Limb (tissue), 2 donors: ENCODE data around the gene DIP2C.
"Not testable (repeated sequence)": the region's sequence is repeated elsewhere in the genome, so short reads cannot be mapped to it uniquely, and the experiment has no call there.

Experiments
- DNase-seq, 2 donors: peaks; one replicate each; pipeline ENCODE4 v3.0.0-alpha.2; 2016; ENCODE audit errors: extremely low spot score in 2 of 2

DIP2C gene

DNA sequence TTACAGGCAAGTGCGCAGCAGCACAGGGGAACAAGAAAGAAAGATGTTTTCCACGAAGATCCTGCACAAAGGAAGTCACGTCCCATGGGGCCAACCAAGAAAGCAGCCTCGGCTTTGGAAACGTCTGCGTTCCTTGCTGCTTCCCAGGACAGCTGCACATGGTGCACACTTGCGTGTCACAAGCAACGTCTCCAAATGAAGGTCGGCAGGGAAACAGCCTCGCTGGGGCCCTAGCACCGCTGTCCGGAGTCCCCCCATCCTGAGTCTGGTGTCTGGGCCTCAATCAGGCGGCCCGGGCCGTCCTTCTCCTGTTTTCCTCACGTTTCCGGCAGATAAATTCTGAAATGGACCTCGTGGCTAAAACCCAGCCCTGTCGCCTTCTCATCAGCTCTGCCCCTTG lies 206.2 kb downstream of the DIP2C start:
- DNase-seq: no peak

DNA sequence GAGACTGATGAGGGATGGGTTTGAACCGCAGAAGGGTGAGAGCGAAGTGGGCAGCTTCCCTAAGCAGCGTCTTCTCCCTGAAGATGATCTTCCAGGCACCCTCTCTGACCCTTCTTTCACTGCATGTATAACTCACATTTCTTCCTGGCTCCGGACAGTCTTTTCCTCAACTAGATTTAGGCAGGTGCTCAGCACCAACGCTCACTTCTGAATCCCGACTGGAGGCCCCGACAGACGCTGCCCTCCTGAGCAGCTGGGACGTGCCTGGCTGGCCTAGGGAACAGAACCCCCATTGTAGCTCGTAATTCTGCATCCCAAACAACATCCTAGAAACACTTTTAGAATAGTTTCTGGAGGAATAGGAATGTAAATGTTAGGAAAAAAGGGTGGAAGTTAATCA lies 206.6 kb downstream of the DIP2C start:
- no peak for DNase-seq

DNA sequence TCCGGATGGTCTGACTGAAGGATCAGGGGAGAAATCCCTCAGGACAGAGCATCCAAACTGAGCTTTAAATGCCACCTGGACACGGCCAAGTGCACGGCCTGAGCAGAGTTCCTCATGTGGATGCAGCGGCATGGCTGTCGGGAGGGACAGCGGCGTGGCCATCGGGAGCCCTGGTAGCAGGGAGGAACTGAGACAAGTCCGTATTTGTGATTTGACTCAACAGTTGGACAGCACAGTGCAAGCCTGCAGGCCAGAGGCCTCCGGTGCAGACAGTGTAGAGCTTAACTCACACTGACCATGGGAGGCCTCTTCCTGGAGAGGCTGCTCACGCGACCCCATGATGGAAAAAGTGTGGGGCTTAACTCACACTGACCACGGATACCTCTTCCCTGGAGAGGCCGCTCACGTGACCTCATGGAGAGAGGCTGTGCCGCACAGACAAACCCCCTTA lies 207.4 kb downstream of the DIP2C start:
- DNase-seq: no peak

DNA sequence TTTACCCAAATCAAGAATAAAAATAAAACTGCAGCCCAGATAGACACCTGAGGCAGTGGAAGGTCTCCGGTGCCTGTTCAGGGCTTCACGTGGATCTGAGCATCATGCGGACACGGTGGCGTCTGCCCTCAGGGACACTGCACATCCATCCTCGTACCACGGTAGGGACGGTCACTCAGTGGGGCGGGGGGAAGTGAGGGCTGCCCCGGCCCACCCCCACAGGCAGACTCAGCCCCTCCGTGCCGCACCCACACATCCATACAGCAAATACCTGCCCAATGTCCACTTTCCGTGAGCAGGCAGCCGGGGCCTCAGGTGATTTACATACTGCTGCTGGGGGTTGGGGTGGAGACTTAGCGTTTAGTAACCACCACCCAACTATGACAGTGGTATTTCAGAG lies 207.8 kb downstream of the DIP2C start:
- no peak for DNase-seq

DNA sequence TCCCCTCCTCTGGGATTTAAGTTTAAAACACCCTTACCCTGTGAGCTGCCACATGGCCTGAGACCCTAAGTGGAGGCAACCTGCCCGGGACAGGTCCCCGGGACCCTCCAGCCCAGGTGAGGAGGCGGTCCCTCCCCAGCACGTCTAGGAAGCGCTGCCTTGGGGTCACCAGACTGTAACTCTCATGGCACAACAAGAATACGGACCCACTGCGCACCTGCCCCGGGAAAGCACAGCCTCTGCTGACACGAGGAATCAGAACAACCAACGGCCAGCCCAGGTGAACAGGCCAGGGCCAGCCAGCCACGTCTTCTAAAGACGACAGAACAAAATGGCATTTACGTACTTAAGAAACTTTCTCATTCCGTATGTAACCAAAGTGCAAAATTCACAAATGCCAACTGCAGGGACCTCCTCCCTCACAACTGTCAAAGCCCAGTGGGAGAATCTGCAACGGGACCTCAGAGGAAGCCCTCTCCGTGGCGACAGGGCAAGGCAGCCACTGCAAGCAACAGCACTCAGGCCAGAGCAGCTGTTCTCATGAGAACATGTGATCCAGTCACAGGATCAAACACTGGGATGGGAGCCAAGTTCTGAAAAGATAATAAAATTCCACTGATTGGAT lies 208.4 kb downstream of the DIP2C start:
- peak in 1 of 2 donors; percentile 28 for DNase-seq

DNA sequence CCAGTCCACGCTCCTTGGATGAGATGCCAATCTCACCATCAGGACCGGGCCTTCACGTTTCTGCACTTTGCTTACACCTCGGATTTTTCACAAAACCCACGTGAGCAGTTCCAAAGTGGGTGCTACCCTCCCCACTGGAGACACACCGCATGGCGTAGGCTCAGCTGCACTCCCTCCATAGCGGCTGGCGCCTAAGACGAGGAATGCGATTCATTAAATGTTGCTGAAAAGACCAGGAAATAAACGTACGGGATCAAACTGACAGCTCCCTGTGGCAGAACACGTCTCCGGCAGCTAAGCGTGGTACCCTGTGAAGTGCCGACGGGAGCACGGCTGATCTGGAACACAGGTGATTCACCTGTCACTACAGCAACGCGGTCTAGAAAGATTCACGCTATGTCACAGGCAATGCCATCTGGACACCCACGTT lies 209.0 kb downstream of the DIP2C start:
- no peak for DNase-seq

DNA sequence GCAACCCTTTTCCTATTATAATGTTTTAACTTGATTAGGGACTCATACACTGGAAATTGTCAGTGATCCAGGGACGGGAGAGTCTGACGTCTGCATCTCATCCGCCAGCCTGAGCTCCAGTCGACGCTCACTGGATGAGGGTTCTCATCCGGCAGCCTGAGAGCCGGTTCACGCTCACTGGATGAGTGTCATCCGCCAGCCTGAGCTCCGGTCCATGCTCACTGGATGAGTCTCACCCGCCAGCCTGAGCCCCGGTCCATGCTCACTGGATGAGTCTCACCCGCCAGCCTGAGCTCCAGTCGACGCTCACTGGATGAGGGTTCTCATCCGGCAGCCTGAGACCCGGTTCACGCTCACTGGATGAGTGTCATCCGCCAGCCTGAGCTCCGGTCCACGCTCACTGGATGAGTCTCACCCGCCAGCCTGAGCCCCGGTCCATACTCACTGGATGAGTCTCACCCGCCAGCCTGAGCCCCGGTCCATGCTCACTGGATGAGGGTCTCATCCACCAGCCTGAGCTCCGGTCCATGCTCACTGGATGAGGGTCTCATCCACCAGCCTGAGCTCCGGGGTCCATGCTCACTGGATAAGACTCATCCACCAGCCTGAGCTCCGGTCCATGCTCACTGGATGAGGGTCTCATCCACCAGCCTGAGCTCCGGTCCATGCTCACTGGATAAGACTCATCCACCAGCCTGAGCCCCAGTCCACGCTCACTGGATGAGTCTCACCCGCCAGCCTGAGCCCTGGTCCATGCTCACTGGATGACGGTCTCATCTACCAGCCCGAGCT lies 209.6 kb downstream of the DIP2C start:
- not testable (repeated sequence) for DNase-seq

DNA sequence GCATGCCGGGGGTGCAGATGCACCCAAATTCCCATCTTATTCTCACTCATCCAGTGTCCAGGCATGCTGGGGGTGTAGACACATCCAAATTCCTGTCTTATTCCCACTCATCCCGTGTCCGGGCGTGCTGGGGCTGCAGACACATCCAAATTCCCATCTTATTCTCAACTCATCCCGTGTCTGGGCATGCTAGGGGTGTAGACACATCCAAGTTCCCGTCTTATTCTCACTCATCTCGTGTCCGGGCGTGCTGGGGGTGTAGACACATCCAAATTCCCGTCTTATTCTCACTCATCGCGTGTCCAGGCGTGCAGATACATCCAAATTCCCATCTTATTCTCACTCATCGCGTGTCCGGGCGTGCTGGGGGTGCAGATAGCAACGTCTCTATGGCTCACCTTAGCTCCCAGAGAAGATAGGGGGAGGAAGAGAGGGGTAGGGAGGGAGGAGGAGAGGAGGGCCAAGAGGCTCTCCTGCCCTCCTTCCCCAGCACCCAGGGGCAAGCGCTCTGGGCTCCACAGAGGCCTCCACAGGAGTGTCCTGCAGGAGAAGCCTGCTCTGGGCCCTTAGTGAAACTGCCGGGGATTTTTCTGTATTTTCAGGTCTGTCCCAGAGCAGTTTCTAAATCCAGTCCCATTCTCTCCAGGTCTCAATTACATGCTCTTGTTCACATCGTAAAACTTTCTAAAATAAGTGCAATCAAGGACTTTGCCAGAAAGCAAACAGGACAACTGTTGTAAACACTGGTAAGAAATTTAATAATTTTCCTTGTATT lies 210.8 kb downstream of the DIP2C start:
- DNase-seq: no peak

DNA sequence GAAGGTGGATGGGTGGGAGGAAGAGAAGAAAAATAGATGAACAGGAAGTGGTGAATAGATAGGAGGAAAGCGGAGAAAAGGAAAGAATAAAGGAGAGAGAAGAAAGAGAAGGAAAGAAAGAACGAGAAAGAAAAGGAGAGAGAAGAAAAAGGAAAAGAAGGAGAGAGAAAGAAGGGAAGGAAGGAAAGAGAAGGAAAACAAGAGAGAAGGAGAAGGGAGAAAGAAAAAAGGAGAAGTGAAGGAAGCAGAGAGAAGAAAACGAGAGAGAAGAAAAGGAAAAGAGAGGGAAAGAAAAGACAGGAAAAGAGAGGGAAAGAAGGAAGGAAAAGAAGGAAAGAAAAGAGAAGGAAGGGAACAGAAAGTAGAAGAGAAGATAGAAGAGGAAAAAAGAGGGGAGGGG lies 211.8 kb downstream of the DIP2C start:
- no peak for DNase-seq

DNA sequence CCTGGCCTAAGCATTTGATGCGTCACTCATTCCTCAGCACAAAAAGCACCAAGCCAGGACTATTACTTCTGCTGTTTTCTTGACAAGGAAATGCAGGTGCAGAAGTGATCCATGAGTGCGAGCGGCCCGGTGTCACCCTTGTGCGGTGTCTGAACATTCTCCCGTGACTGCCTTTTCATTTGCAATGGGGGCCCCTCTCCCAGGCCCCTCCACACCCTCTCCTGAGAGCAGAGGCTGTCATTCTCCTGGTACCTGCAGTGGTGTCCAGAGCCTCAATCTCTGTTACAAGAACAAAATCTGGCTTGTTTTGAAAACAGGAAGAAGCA lies 213.1 kb downstream of the DIP2C start:
- DNase-seq: no peak

DNA sequence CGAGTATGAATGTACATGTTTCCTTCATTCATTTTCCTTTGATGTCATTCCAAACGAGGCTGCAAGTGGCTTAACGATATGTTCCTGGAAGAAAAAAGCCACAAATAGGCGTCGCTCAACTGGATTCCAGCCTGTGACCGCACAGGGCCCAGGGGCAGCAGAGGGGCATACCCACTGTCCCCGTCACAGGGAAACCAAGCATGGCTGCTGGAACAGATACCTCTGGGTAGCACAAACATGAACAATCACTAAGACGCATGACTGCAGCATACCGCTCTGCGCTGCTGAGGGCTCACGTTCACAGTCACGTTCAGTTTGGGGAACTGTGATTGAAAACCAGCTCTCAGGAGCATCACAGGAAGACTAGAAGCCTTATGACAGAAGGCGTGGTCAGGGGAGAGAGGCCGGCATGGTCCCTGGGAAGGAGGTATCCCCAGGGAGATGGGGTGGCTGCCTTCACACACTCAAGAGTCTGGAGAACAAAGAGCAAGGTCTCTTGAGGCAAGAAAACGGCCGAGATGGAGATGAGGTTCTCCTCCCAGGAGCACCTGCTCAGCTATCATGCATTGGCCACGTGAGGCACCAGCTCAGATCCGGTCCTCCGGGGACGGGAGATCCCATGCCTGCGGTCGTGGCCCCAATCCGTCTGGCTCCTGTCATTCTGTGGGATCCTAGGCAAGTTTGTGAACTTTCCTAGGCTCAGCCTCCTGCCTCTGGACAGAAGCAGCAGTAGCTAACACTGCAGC lies 213.6 kb downstream of the DIP2C start:
- no peak for DNase-seq

DNA sequence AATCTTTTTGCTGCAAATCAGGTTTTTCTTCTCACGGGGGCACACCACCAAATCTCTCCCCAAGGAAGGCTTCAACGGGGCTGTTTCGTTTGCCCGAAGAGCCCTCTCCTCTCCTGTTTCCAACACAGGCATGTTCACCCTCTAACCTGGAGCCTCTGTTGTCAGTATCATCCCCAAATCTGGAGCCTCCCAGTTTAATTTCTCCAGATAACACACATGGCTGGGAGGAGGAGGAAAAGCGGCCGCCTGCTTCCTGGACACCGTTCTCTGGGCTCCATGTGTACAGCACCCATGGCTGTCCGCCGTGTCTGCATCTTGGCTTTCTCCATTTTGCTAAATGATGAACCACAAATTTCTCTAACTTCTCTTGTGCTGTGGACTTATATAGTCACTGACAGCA lies 214.5 kb downstream of the DIP2C start:
- DNase-seq: no peak

DNA sequence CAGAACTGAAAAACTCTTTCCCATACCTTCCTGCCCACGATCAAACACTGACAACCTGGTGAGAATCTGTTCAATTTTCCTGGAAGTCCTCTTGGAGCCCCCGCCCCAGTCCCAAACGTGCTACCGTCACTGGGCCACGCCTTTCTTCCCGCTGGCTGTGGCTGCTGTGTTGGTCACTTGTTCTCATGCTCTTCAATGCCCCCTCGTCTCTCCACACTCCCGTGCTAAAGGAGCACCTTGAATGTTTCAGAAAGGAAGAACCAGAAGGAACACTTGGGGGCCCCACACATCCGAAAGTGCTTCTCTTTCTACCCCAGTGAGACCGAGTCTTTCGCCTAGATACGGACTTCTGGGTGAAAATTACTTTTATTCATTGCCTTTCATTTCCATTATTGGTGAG lies 215.1 kb downstream of the DIP2C start:
- DNase-seq: no peak

DNA sequence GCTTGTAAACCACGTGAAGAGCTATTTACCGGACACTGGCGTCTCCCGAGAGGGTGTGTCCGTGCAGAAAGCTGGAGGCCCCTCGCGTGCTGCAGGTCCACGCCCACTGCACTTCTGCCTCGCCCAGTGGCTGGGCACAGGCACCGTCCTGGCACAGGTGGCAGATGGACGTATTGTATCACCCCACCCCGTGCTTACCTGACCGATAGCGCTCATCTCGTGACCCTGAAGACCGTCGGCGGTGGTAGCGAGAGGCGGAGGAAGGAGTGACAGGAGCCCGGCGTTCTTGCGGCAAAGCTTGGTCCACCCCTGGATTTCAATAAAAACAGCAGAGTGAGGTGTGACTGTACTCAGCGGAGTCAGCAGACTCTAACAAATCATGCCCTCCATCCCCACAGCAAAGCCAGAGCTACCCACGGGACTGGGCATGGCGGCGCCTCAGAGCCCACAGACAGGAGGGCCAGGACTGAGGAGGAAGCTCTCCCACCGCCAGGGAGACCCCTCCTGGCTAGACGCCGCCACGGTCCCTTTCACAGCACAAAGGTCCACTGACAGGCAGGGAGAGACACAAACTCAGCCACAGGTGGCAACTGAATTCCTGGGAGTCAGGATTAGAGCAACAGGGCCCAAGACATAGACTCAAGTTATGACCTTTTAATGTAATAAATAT lies 217.1 kb downstream of the DIP2C start:
- no peak for DNase-seq

DNA sequence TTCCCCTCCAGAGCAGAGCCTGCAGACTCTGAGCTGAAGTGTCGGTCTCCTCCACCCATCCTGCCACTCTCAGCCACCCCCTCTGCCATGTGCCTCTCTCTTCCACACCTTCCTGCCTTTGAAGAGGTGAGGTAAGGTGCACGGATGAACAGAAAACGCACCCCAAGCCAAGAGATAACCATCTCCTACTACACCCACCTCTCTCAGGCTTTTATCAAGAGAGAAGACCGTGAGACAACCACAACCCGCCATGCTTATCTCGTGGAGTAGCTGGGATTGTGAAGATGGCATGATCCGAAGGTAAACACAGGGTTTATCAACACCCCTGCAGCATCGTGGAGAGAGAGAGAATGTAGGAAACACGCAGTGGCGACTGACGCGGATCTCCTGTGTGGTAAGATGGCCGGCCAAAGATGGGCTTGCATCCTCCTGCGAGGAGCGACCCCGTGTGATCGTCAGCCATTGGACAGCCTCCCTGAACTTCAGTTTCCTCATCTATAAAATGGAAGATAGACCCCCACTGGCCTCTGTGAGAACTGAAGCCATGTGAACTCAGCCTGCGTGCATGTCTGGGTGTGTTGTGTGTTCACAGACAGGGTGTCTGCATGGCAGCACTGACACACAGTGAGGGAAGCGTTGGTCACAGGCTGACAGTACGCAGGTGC lies 219.0 kb downstream of the DIP2C start:
- no peak for DNase-seq

DNA sequence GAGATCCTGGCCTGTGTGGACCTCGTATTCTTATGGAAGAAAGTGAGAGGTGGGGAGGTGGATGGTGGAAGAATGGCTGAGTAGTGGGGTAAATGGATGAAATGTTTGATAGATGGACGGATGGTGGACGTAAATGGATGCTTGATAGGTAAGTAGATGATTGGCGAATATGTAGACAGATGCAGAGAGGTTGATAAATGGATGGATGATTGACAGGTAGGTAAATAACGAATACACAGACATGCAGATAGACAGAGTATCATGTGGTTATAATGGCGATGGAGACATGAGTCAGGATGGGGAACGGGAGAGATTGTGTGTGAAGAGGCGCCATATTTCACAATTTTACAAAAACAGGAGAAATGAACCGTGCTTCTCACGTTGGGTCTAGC lies 219.5 kb downstream of the DIP2C start:
- no peak for DNase-seq

DNA sequence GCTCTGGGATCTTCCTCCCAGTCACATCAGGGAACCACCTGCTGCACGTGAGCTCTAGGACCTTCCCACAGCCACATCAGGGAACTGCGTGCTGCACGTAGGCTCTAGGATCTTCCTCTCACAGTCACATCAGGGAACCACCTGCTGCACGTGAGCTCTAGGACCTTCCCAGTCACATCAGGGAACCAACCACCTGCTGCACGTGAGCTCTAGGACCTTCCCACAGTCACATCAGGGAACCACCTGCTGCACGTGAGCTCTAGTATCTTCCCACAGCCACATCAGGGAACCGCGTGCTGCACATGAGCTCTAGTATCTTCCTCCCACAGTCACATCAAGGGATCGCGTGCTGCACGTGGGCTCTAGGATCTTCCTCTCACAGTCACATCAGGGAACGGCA lies 229.7 kb downstream of the DIP2C start:
- no peak for DNase-seq

DNA sequence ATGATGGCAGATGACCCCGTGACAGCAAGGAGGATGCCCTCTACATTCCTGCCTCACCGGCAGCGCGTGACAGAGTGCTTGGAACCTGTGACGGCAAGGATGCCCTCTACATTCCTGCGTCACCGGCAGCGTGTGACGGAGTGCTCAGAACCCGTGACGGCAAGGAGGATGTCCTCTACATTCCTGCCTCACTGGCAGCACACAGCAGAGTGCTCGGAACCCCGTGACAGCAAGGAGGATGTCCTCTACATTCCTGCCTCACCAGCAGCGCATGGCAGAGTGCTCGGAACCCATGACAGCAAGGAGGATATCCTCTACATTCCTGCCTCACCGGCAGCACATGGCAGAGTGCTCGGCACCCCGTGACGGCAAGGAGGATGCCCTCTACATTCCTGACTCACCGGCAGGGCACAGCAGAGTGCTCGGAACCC lies 231.0 kb downstream of the DIP2C start:
- DNase-seq: no peak

DNA sequence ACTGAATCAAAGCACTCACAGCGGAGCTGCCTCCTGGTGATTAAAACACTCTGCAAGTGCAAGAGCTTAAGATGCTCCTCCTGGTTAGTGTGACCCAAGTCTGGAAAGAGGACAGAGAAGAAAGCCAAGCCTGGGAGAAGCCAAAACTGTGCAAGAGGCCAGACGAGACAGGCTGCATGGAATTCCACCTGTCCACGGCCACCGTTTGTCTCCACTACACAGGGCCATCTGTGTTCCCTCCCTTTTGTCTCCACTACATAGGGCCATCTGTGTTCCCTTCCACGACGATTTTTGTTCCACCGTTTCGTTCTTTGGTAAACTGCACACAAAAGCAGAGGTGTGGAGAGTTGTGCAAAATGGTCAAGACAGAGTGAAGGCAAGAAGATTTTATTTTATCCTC lies 233.0 kb downstream of the DIP2C start:
- no peak for DNase-seq

DNA sequence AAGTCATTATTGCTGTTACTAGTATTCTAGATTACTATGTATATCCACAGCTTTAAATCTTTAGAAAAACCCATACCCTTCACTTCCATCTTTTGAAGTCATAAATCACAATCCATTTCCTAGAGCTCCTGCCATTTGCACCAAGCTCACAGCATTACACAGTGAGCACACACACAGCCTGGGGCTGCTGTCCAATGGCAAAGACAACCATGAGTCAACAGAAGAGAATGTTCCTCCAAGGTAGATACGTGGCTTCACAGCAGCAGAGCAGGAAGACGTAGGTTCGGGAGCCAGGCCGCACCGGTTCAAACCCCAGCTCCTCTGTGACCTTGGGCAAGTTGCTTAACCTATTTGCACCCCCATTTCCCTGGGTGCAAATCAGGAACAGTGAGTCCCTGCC lies 234.6 kb downstream of the DIP2C start:
- no peak for DNase-seq

DNA sequence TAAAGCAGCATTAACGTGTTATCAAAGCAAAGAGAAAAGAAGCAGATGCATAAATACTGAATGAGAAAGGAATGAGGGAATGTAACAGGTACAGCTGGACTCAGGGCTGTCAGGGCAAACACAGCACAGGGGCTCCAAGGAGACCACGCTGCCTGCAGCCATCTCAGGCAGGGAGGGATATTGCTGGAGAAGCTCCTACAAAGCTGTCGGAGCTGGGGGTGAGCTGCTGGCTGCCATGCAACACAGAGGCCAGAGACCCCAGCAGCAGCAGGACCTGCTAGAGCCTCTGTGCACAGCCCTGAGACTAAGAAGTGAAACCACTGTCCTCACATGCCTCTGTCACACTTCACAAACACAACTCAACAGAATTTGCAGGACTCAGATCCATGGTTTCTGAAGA lies 235.8 kb downstream of the DIP2C start:
- no peak for DNase-seq
